ENCODE measurements around the gene WARS2. TPM values are rescaled to one million over a fixed set of nuclear protein-coding genes. Genes with fewer than 3 reads are reported as not detected.

Gene WARS2
- total RNA-seq, 1 donor = 23.9 TPM

GRCh38 chr1:118991448-118991847 is 149.0 kb downstream of the WARS2 start:
- TF ChIP-seq CTCF (IDR thresholded peaks at IDR 0.05; ENCODE audit: extremely low read depth, low read depth, low read length) = no peak
- DNase-seq (ENCODE audit: insufficient read length, low spot score, missing footprints) = no peak

DNA sequence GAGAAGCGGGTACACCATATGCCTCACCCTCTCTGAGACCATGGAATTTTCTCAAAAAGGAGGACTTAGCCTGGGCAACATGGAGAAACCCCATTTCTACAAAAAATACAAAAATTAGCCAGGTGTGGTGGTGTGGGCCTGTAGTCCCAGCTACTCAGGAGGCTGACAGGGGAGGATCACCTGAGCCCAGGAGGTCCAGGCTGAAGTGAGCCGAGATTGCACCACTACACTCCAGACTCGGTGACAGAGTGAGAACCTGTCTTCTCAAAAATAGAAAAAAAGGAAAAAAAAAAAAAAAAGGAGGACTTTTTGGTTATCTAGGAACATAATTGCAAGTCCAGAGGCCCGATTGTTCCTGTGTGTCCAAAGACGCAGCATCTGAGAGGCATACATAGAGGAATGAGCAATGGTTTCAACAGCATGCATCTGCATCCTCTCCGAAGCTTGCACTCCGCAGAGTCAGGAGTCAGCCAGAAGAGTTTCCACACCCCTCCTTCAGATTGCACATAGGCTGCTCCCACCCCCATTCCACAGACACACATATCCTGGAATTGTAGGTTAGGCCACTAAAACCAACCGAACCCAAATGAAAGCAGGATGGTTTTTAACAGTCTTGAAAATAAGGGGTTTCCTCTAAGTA is 149.8 kb downstream of the WARS2 start:
- DNase-seq (ENCODE audit: insufficient read length, low spot score, missing footprints) = no peak
- Histone ChIP-seq H3K9me3 (ENCODE audit: low read depth, low read length) (no peaks in the 10 kb centered on the region), H3K27me3 (ENCODE audit: insufficient read depth, low read length) (no peaks in the 10 kb centered on the region), H3K36me3 (ENCODE audit: insufficient read depth, low read length) (no peaks in the 10 kb centered on the region), H3K4me1 (ENCODE audit: insufficient read depth, low read length) (peaks cover 24% of the 10 kb centered on the region), H4K20me1 (ENCODE audit: insufficient read depth, low read length) (peaks cover 3% of the 10 kb centered on the region), H3K4me3 (ENCODE audit: insufficient read depth, low read length) (peak overlapping the region; percentile 81), H3K79me2 (ENCODE audit: insufficient read depth, low read length) (peaks cover 21% of the 10 kb centered on the region), H3K27ac (ENCODE audit: low read depth, low read length) (peak overlapping the region; percentile 85), H2AFZ (ENCODE audit: low read length) (peak overlapping the region; percentile 86), H3K4me2 (ENCODE audit: insufficient read depth, low read length) (peak overlapping the region; percentile 97)
- no peak for TF ChIP-seq CTCF (IDR thresholded peaks at IDR 0.05; ENCODE audit: extremely low read depth, low read depth, low read length)

More at GRCh38 chr1:118991448-118991847, 149.0 kb downstream of the WARS2 start:
- H3K4me1 ChIP-seq (ENCODE audit: insufficient read depth, low read length) = peaks cover 24% of the 10 kb centered on the region
- no peaks in the 10 kb centered on the region for H4K20me1 ChIP-seq (ENCODE audit: insufficient read depth, low read length)
- H3K4me3 ChIP-seq (ENCODE audit: insufficient read depth, low read length) = no peak overlapping the region
- no peaks in the 10 kb centered on the region for H3K27me3 ChIP-seq (ENCODE audit: insufficient read depth, low read length)
- H3K27ac ChIP-seq (ENCODE audit: low read depth, low read length) = no peak overlapping the region
- no peak overlapping the region for H3K4me2 ChIP-seq (ENCODE audit: insufficient read depth, low read length)
- no peak overlapping the region for H2AFZ ChIP-seq (ENCODE audit: low read length)
- H3K79me2 ChIP-seq (ENCODE audit: insufficient read depth, low read length) = peaks cover 13% of the 10 kb centered on the region
- H3K36me3 ChIP-seq (ENCODE audit: insufficient read depth, low read length) = no peaks in the 10 kb centered on the region
- no peaks in the 10 kb centered on the region for H3K9me3 ChIP-seq (ENCODE audit: low read depth, low read length)

DNA sequence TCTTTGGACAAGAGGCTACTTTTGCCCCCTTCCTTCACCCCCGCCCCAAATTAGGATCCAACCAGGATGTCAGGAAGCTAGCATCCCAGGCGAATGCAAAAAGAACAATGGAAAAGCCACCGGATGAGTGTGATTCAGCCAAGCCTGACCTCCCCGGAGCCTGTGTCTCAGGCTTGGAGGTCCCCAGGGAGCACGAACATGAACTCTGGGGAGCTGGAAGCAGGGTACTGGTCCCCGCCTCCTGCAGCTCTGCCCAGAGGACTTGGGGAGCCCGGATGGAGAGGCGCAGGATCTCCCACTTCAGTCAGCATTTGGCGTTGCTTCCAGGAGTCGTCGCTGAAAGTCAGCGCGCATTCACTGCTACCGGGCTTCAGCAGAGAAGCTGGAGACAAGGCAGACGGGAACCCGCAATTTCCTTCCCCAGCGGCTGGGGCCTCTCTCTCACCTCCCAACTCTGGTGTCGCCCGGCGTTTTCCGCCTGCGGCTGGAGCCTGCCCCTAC is 150.5 kb downstream of the WARS2 start:
- H3K27me3 ChIP-seq (ENCODE audit: insufficient read depth, low read length) = no peaks in the 10 kb centered on the region
- H2AFZ ChIP-seq (ENCODE audit: low read length) = peak overlapping the region; percentile 86
- peak overlapping the region; percentile 97 for H3K4me2 ChIP-seq (ENCODE audit: insufficient read depth, low read length)
- no peak for TF ChIP-seq CTCF (IDR thresholded peaks at IDR 0.05; ENCODE audit: extremely low read depth, low read depth, low read length)
- H3K27ac ChIP-seq (ENCODE audit: low read depth, low read length) = peak overlapping the region; percentile 85
- no peaks in the 10 kb centered on the region for H3K36me3 ChIP-seq (ENCODE audit: insufficient read depth, low read length)
- peak; percentile 92 for DNase-seq (ENCODE audit: insufficient read length, low spot score, missing footprints)
- H4K20me1 ChIP-seq (ENCODE audit: insufficient read depth, low read length) = peaks cover 3% of the 10 kb centered on the region
- H3K4me1 ChIP-seq (ENCODE audit: insufficient read depth, low read length) = peaks cover 24% of the 10 kb centered on the region
- peak overlapping the region; percentile 81 for H3K4me3 ChIP-seq (ENCODE audit: insufficient read depth, low read length)
- no peaks in the 10 kb centered on the region for H3K9me3 ChIP-seq (ENCODE audit: low read depth, low read length)
- peaks cover 28% of the 10 kb centered on the region for H3K79me2 ChIP-seq (ENCODE audit: insufficient read depth, low read length)

DNA sequence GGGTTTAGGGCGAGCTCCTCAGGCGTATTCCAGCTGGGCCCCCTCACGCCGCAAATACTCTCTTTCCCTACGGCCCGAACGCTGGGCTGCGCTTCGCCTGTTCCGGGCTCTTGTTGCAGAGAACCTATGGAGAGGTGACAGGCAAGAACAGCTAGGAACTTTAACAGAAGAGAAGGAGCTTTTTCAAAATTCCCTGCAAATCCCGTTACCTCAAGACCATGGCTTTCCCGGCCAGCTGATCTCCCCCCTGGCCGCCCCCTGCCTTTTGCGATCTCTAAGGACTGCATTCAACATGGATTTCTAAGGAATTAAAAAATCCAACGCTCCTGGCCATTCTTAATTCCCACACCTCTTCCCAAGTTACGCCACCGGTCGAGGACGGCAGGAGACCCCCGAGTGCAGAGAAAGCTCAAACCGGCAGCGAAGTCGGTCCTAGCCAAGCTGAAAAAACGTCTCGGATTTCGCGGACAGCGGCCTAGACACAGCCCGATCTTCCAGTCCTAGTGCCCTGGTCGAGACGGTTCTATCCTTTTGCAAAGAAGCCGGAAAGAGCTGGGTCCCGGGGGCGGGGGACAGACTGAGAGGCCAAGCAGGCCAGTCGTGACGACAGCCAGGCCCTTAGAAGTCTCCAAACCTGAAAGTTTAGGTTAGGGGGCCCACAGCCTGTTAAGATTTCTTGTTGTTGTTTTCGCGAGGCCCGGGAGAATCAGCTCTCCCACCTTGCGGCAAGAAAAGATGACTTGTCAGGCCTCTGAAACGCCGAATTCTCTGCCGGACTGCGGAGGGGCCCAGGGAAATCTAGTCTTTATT is 151.2 kb downstream of the WARS2 start:
- Histone ChIP-seq H3K27me3 (ENCODE audit: insufficient read depth, low read length) (no peaks in the 10 kb centered on the region), H2AFZ (ENCODE audit: low read length) (peak overlapping the region; percentile 86), H3K4me3 (ENCODE audit: insufficient read depth, low read length) (peak overlapping the region; percentile 81), H3K4me1 (ENCODE audit: insufficient read depth, low read length) (peaks cover 25% of the 10 kb centered on the region), H3K4me2 (ENCODE audit: insufficient read depth, low read length) (peak overlapping the region; percentile 97), H3K9me3 (ENCODE audit: low read depth, low read length) (no peaks in the 10 kb centered on the region), H3K27ac (ENCODE audit: low read depth, low read length) (peak overlapping the region; percentile 85), H3K79me2 (ENCODE audit: insufficient read depth, low read length) (peaks cover 35% of the 10 kb centered on the region), H3K36me3 (ENCODE audit: insufficient read depth, low read length) (no peaks in the 10 kb centered on the region), H4K20me1 (ENCODE audit: insufficient read depth, low read length) (peaks cover 3% of the 10 kb centered on the region)
- no peak for TF ChIP-seq CTCF (IDR thresholded peaks at IDR 0.05; ENCODE audit: extremely low read depth, low read depth, low read length)
- peak; percentile 97 for DNase-seq (ENCODE audit: insufficient read length, low spot score, missing footprints)

Measured in osteoblast (primary cell).